ENCODE data around the gene FSTL5. TPM values are rescaled to one million over a fixed set of nuclear protein-coding genes. Genes with fewer than 3 reads are reported as not detected.
A peak's percentile ranks its signal among the peaks of the same experiment; 100 is the strongest.

Gene FSTL5
- total and polyA plus RNA-seq, 8 donors: 0.08 to 1.9 (median 0.16) TPM

- FAIRE-seq: no peak
- DNase-seq: no peak
- WGBS, 2 donors: 65 to 67% methylated on average over 2 of the region's 2 CpGs
Observed at GRCh38 chr4:162061214-162061613, 102.6 kb downstream of the FSTL5 start.

GRCh38 chr4:162059656-162060055, 104.1 kb downstream of the FSTL5 start:
- no peak overlapping the region for H3K4me3 ChIP-seq
- intact Hi-C loops (cut with DNase I): no loop called here
- FAIRE-seq (no peak), DNase-seq (no peak), ATAC-seq (no peak)
- 23 to 26% methylated on average over 1 of the region's 1 CpG for WGBS, 2 donors
- H3K27ac ChIP-seq: no peak overlapping the region
- H3K27me3 ChIP-seq: no peaks in the 10 kb centered on the region
- no peaks in the 10 kb centered on the region for H3K4me1 ChIP-seq
- no peaks in the 10 kb centered on the region for H3K9me3 ChIP-seq
- H3K36me3 ChIP-seq: no peaks in the 10 kb centered on the region
- no peak for TF ChIP-seq CTCF (IDR thresholded peaks at IDR 0.05)

More at GRCh38 chr4:162061214-162061613, 102.6 kb downstream of the FSTL5 start:
- no peaks in the 10 kb centered on the region for H3K27me3 ChIP-seq
- no peaks in the 10 kb centered on the region for H3K36me3 ChIP-seq
- no peak for ATAC-seq
- intact Hi-C loops (cut with DNase I): no loop called here
- no peaks in the 10 kb centered on the region for H3K9me3 ChIP-seq
- no peak for TF ChIP-seq CTCF (IDR thresholded peaks at IDR 0.05)
- H3K27ac ChIP-seq: no peak overlapping the region
- no peak overlapping the region for H3K4me3 ChIP-seq
- no peaks in the 10 kb centered on the region for H3K4me1 ChIP-seq

GRCh38 chr4:162056990-162057389, 106.8 kb downstream of the FSTL5 start:
- H3K36me3 ChIP-seq: no peaks in the 10 kb centered on the region
- ATAC-seq (peak in 1 of 4 donors; percentile 46), FAIRE-seq (no peak), DNase-seq (no peak)
- H3K4me1 ChIP-seq: no peaks in the 10 kb centered on the region
- 34 to 36% methylated on average over 8 of the region's 8 CpGs for WGBS, 2 donors
- intact Hi-C loops (cut with DNase I): no loop called here
- TF ChIP-seq CTCF (IDR thresholded peaks at IDR 0.05): no peak
- no peak overlapping the region for H3K27ac ChIP-seq
- no peak overlapping the region for H3K4me3 ChIP-seq
- no peaks in the 10 kb centered on the region for H3K9me3 ChIP-seq
- no peaks in the 10 kb centered on the region for H3K27me3 ChIP-seq

- H3K36me3 ChIP-seq: no peaks in the 10 kb centered on the region
- no peak for DNase-seq
- no peaks in the 10 kb centered on the region for H3K4me1 ChIP-seq
- H3K27ac ChIP-seq: no peak overlapping the region
- no peak for FAIRE-seq
- H3K9me3 ChIP-seq: no peaks in the 10 kb centered on the region
- no peak overlapping the region for H3K4me3 ChIP-seq
- TF ChIP-seq CTCF (IDR thresholded peaks at IDR 0.05): no peak
- intact Hi-C loops (cut with DNase I): no loop called here
- no peaks in the 10 kb centered on the region for H3K27me3 ChIP-seq
- ATAC-seq: no peak
- WGBS, 2 donors: 34 to 55% methylated on average over 4 of the region's 4 CpGs
Observed at GRCh38 chr4:162046135-162046534, 117.7 kb downstream of the FSTL5 start.

- FAIRE-seq: no peak
- intact Hi-C loops (cut with DNase I): no loop called here
- 48 to 58% methylated on average over 3 of the region's 3 CpGs for WGBS, 2 donors
Observed at GRCh38 chr4:162038112-162038511, 125.7 kb downstream of the FSTL5 start.

More at GRCh38 chr4:162038112-162038511, 125.7 kb downstream of the FSTL5 start:
- DNase-seq (no peak), ATAC-seq (no peak)
- Histone ChIP-seq H3K9me3 (no peaks in the 10 kb centered on the region), H3K4me3 (no peak overlapping the region), H3K27ac (no peak overlapping the region), H3K4me1 (no peaks in the 10 kb centered on the region), H3K36me3 (no peaks in the 10 kb centered on the region), H3K27me3 (no peaks in the 10 kb centered on the region)
- no peak for TF ChIP-seq CTCF (IDR thresholded peaks at IDR 0.05)
